ENCODE data around the gene AHCYL2.
"Not testable (repeated sequence)": the region's sequence is repeated elsewhere in the genome, so short reads cannot be mapped to it uniquely, and the experiment has no call there.

Gene AHCYL2

DNA sequence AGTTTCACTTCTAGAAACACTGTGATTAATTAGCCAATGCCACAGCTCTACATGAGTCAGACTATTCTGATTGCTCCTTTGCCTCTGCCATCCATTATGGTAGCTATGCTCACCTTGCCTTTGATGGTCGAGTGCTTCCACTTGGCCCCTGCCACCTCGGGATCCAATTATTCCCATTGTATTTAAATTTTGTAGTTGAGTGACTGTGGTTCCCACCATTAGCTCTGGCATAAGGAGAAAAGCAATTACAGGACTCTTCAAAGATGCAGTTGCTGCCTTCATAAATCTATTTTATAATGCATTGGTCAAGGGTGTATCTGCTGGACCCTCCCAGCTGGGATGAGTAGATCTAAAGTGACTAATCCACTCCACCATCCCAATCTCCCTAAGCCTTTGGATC is 223.8 kb downstream of the AHCYL2 start:
- DNase-seq (ENCODE audit: extremely low spot score); POLR2A ChIA-PET; CTCF ChIA-PET: not testable (repeated sequence)

GRCh38 chr7:129450295-129450694 is 225.5 kb downstream of the AHCYL2 start:
- CTCF ChIA-PET: no interaction called here

GRCh38 chr7:129452589-129453231 is 227.9 kb downstream of the AHCYL2 start:
- no peak for DNase-seq (ENCODE audit: extremely low spot score)
- POLR2A ChIA-PET: interaction anchor here (0.8 kb wide), 1 partner anchor 18 kb away, joined by 3 read pairs; the partner anchor contains the start of gene STRIP2
- CTCF ChIA-PET: no interaction called here
- TF ChIP-seq L3MBTL2 (conservative IDR thresholded peaks at IDR 0.05) (no peak), LEF1 (IDR thresholded peaks at IDR 0.05; ENCODE audit: borderline replicate concordance) (no peak), SP1 (IDR thresholded peaks at IDR 0.05) (no peak), FOXK2 (IDR thresholded peaks at IDR 0.05) (no peak), TARDBP (IDR thresholded peaks at IDR 0.05) (no peak), HDGF (IDR thresholded peaks at IDR 0.05; ENCODE audit: borderline replicate concordance) (no peak), CTBP1 (IDR thresholded peaks at IDR 0.05; ENCODE audit: borderline replicate concordance) (no peak), BHLHE40 (IDR thresholded peaks at IDR 0.05; ENCODE audit: borderline replicate concordance) (no peak), FOXM1 (IDR thresholded peaks at IDR 0.05; ENCODE audit: borderline replicate concordance) (no peak), FOXA1 (IDR thresholded peaks at IDR 0.05) (no peak)

More at GRCh38 chr7:129450295-129450694, 225.5 kb downstream of the AHCYL2 start:
- DNase-seq (ENCODE audit: extremely low spot score): no peak
- no peak for TF ChIP-seq BHLHE40 (IDR thresholded peaks at IDR 0.05; ENCODE audit: borderline replicate concordance)
- POLR2A ChIA-PET: no interaction called here

DNA sequence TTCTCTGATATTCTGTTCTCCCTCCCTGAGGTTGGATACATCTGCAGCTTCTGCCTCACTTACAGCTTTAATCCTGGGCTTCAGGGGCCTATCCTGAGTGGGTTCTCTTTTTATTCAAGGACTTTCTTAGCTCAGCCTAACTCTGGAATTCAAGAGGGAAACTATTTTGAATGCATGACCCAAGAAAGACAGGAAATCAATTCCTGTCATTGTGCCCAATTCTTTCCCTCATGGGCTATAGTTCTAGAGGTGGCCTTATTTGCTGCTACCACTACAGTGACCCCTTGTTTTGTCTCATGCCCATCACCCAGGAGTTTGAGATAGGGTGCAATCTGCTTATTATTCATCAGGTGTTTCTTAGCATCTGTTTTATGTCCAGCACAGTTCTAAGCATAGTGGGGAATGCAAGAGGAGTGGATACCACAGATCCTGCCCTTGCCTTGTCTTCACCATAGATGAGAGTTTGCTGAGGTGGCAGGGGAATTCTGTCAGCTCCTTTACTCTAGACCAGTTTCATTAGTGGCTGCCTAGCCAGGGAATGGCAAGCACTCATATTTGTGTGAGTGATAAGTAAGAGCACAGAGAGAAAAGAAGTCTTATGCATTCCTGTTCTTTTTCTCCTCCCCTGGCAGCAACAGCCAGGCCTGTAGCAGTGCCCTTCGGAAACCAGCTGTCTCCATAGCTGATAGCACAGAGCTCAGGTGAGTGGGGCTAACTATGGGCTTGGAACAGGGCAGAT is 228.8 kb downstream of the AHCYL2 start:
- ChIA-PET POLR2A (no interaction called here), CTCF (interaction anchor here (0.6 kb wide), 1 partner anchor 19 kb away, joined by 4 read pairs; the partner anchor contains the start of gene STRIP2)
- no peak for TF ChIP-seq L3MBTL2 (conservative IDR thresholded peaks at IDR 0.05)
- no peak for TF ChIP-seq FOXA1 (IDR thresholded peaks at IDR 0.05)
- no peak for TF ChIP-seq ZNF384 (IDR thresholded peaks at IDR 0.05)
- no peak for TF ChIP-seq SP1 (IDR thresholded peaks at IDR 0.05)
- no peak for TF ChIP-seq CTBP1 (IDR thresholded peaks at IDR 0.05; ENCODE audit: borderline replicate concordance)
- TF ChIP-seq TARDBP (IDR thresholded peaks at IDR 0.05): no peak
- no peak for TF ChIP-seq HDGF (IDR thresholded peaks at IDR 0.05; ENCODE audit: borderline replicate concordance)
- TF ChIP-seq ARNT (IDR thresholded peaks at IDR 0.05): no peak
- no peak for TF ChIP-seq SUZ12 (IDR thresholded peaks at IDR 0.05)
- TF ChIP-seq ELF4 (IDR thresholded peaks at IDR 0.05): no peak

DNA sequence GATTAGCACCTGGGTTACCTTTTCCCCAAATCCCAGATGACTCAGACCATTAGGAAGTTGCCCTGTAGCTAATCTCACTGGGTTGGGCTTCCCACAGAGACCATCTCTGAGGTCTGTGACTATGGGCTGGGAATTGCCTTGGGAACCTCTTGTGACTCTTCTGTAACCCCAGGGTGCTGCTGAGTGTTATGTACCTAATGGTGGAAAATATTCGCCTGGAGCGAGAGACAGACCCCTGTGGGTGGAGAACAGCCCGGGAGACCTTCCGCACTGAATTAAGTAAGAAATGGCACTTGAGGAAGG is 229.4 kb downstream of the AHCYL2 start:
- CTCF ChIA-PET: interaction anchor here (0.6 kb wide), 1 partner anchor 20 kb away, joined by 4 read pairs; the partner anchor contains the start of gene STRIP2
- no peak for TF ChIP-seq BHLHE40 (IDR thresholded peaks at IDR 0.05; ENCODE audit: borderline replicate concordance)
- no peak for TF ChIP-seq FOXM1 (IDR thresholded peaks at IDR 0.05; ENCODE audit: borderline replicate concordance)
- TF ChIP-seq SP1 (IDR thresholded peaks at IDR 0.05): no peak
- no peak for TF ChIP-seq LEF1 (IDR thresholded peaks at IDR 0.05; ENCODE audit: borderline replicate concordance)
- TF ChIP-seq L3MBTL2 (conservative IDR thresholded peaks at IDR 0.05): no peak
- TF ChIP-seq FOXA1 (IDR thresholded peaks at IDR 0.05): no peak
- no peak for TF ChIP-seq CTBP1 (IDR thresholded peaks at IDR 0.05; ENCODE audit: borderline replicate concordance)
- no peak for TF ChIP-seq ZNF384 (IDR thresholded peaks at IDR 0.05)
- no peak for TF ChIP-seq TARDBP (IDR thresholded peaks at IDR 0.05)
- no peak for TF ChIP-seq SUZ12 (IDR thresholded peaks at IDR 0.05)
- TF ChIP-seq, protein P1, sequence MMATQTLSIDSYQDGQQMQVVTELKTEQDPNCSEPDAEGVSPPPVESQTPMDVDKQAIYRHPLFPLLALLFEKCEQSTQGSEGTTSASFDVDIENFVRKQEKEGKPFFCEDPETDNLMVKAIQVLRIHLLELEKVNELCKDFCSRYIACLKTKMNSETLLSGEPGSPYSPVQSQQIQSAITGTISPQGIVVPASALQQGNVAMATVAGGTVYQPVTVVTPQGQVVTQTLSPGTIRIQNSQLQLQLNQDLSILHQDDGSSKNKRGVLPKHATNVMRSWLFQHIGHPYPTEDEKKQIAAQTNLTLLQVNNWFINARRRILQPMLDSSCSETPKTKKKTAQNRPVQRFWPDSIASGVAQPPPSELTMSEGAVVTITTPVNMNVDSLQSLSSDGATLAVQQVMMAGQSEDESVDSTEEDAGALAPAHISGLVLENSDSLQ (IDR thresholded peaks at IDR 0.05): no peak
- no peak for TF ChIP-seq ELF4 (IDR thresholded peaks at IDR 0.05)
- no peak for TF ChIP-seq HDGF (IDR thresholded peaks at IDR 0.05; ENCODE audit: borderline replicate concordance)
- POLR2A ChIA-PET: interaction anchor here (1.3 kb wide), 1 partner anchor 20 kb away, joined by 4 read pairs; the partner anchor contains the start of gene STRIP2
- DNase-seq (ENCODE audit: extremely low spot score): no peak

More for the DNA sequence above, 228.8 kb downstream of the AHCYL2 start:
- no peak for DNase-seq (ENCODE audit: extremely low spot score)

DNA sequence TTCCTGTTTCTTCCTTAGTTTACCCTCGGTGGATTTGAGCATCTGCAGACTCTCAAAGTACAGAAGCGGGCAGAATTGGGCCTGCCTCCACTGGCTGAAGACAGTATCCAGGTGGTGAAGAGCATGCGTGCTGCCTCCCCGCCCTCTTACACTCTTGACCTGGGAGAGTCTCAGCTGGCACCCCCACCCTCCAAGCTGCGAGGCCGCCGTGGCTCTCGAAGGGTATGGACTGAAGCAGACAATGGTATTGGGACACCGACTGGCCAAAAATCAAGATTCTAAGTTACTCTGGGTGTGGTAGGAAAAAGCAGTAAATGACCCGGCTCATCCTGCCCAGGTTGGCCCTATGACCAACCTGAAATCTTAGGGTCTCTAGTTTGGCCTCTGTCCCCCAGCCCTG is 231.6 kb downstream of the AHCYL2 start:
- ChIA-PET CTCF (no interaction called here), POLR2A (no interaction called here)
- no peak for DNase-seq (ENCODE audit: extremely low spot score)
- TF ChIP-seq BHLHE40 (IDR thresholded peaks at IDR 0.05; ENCODE audit: borderline replicate concordance): no peak
- no peak for TF ChIP-seq FOXM1 (IDR thresholded peaks at IDR 0.05; ENCODE audit: borderline replicate concordance)
- no peak for TF ChIP-seq ZNF384 (IDR thresholded peaks at IDR 0.05)
- no peak for TF ChIP-seq LEF1 (IDR thresholded peaks at IDR 0.05; ENCODE audit: borderline replicate concordance)
- no peak for TF ChIP-seq SP1 (IDR thresholded peaks at IDR 0.05)
- TF ChIP-seq CTBP1 (IDR thresholded peaks at IDR 0.05; ENCODE audit: borderline replicate concordance): no peak
- TF ChIP-seq FOXA1 (IDR thresholded peaks at IDR 0.05): no peak
- TF ChIP-seq FOXK2 (IDR thresholded peaks at IDR 0.05): no peak
- TF ChIP-seq TARDBP (IDR thresholded peaks at IDR 0.05): no peak
- TF ChIP-seq, protein P1 (IDR thresholded peaks at IDR 0.05): no peak
- TF ChIP-seq HDGF (IDR thresholded peaks at IDR 0.05; ENCODE audit: borderline replicate concordance): no peak
- TF ChIP-seq NFRKB (IDR thresholded peaks at IDR 0.05): no peak
- TF ChIP-seq ARNT (IDR thresholded peaks at IDR 0.05): no peak
- TF ChIP-seq L3MBTL2 (conservative IDR thresholded peaks at IDR 0.05): no peak
- TF ChIP-seq ELF4 (IDR thresholded peaks at IDR 0.05): no peak
- no peak for TF ChIP-seq SUZ12 (IDR thresholded peaks at IDR 0.05)

DNA sequence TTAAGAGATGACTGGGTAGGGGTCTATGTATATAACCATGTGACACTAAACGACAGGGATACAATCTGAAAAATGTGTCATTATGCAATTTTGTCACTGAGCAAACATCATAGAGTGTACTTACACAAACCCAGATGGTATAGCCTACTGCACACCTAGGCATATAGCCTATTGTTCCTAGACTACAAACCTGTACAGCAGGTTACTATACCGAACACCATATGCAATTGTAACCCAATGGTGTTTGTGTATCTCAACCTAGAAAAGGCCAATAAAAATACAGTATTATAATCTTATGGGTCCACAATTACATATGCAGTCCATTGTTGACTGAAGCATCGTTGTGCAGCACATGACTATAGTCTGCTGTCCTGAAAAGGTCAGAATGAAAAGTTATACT is 232.3 kb downstream of the AHCYL2 start:
- CTCF ChIA-PET: no interaction called here
- DNase-seq (ENCODE audit: extremely low spot score): no peak
- POLR2A ChIA-PET: no interaction called here
- TF ChIP-seq SP1 (IDR thresholded peaks at IDR 0.05): no peak
- TF ChIP-seq CTBP1 (IDR thresholded peaks at IDR 0.05; ENCODE audit: borderline replicate concordance): no peak
- TF ChIP-seq L3MBTL2 (conservative IDR thresholded peaks at IDR 0.05): no peak
- TF ChIP-seq ELF4 (IDR thresholded peaks at IDR 0.05): no peak
- no peak for TF ChIP-seq HDGF (IDR thresholded peaks at IDR 0.05; ENCODE audit: borderline replicate concordance)
- TF ChIP-seq TARDBP (IDR thresholded peaks at IDR 0.05): no peak
- no peak for TF ChIP-seq FOXM1 (IDR thresholded peaks at IDR 0.05; ENCODE audit: borderline replicate concordance)
- no peak for TF ChIP-seq ARNT (IDR thresholded peaks at IDR 0.05)
- TF ChIP-seq, protein P1 (IDR thresholded peaks at IDR 0.05): no peak
- TF ChIP-seq NFRKB (IDR thresholded peaks at IDR 0.05): no peak
- no peak for TF ChIP-seq FOXA1 (IDR thresholded peaks at IDR 0.05)
- no peak for TF ChIP-seq BHLHE40 (IDR thresholded peaks at IDR 0.05; ENCODE audit: borderline replicate concordance)
- TF ChIP-seq SUZ12 (IDR thresholded peaks at IDR 0.05): no peak
- TF ChIP-seq LEF1 (IDR thresholded peaks at IDR 0.05; ENCODE audit: borderline replicate concordance): no peak

All from HEK293T (cell line).